ENCODE data around the gene NPC1L1. TPM values are rescaled to one million over a fixed set of nuclear protein-coding genes. Genes with fewer than 3 reads are reported as not detected.

NPC1L1 gene
- total and polyA plus RNA-seq, 2 of the 13 experiments (the other 11 are each of a cell fraction or from before 2014, with no cell fraction given), result 4.8 to 14.5 TPM

GRCh38 chr7:44473295-44473694 is 67.8 kb downstream of the NPC1L1 start (continued):
- no peak for TF ChIP-seq ZNF770 (CRISPR knock-in tag; IDR thresholded peaks at IDR 0.05)
- no peak for TF ChIP-seq MED13 (CRISPR knock-in tag; IDR thresholded peaks at IDR 0.05)
- TF ChIP-seq POLR2A (IDR thresholded peaks at IDR 0.05; ENCODE audit: insufficient read depth in 1 of 2, low read depth in 2 of 2, low read length in 2 of 2), result peak in 1 of 2 experiments; percentile 58; a peak in 1 of 4 replicates
- no peak for TF ChIP-seq MED8 (CRISPR knock-in tag; IDR thresholded peaks at IDR 0.05; ENCODE audit: insufficient replicate concordance)
- peak; percentile 69; the same call in 1 of the 2 replicates for TF ChIP-seq MIER3 (CRISPR knock-in tag; IDR thresholded peaks at IDR 0.05; ENCODE audit: borderline replicate concordance)
- peak; percentile 71; the same call in 1 of the 2 replicates for TF ChIP-seq DRAP1 (CRISPR knock-in tag; IDR thresholded peaks at IDR 0.05)
- no peak for TF ChIP-seq CSRNP1 (CRISPR knock-in tag; IDR thresholded peaks at IDR 0.05)
- TF ChIP-seq MIXL1 (CRISPR knock-in tag; IDR thresholded peaks at IDR 0.05), result peak; percentile 68; the same call in 1 of the 2 replicates
- no peak for TF ChIP-seq LCORL (IDR thresholded peaks at IDR 0.05)
- peak; percentile 64; the same call in 1 of the 2 replicates for TF ChIP-seq LCORL (CRISPR knock-in tag; IDR thresholded peaks at IDR 0.05)
- no peak for TF ChIP-seq ADNP (CRISPR knock-in tag; IDR thresholded peaks at IDR 0.05)
- TF ChIP-seq NFIC (IDR thresholded peaks at IDR 0.05; ENCODE audit: low read length), result 0 out of 2 replicates have a peak, but pooled peaks have one; percentile 37
- no peak for TF ChIP-seq NKX3-1 (CRISPR knock-in tag; IDR thresholded peaks at IDR 0.05)
- TF ChIP-seq NR2C2 (CRISPR knock-in tag; IDR thresholded peaks at IDR 0.05; ENCODE audit: borderline replicate concordance), result 0 out of 2 replicates have a peak, but pooled peaks have one; percentile 47
- no peak for TF ChIP-seq ZNF788 (CRISPR knock-in tag; IDR thresholded peaks at IDR 0.05; ENCODE audit: borderline replicate concordance)
- TF ChIP-seq FOXK1 (CRISPR knock-in tag; IDR thresholded peaks at IDR 0.05; ENCODE audit: borderline replicate concordance, low read depth), result peak; percentile 81; the same call in 1 of the 2 replicates
- 0 out of 2 replicates have a peak, but pooled peaks have one; percentile 29 for TF ChIP-seq HOXA3 (CRISPR knock-in tag; IDR thresholded peaks at IDR 0.05)
- 0 out of 2 replicates have a peak, but pooled peaks have one; percentile 26 for TF ChIP-seq ZNF652 (CRISPR knock-in tag; IDR thresholded peaks at IDR 0.05; ENCODE audit: borderline replicate concordance, low read depth)
- no peak for TF ChIP-seq DR1 (CRISPR knock-in tag; IDR thresholded peaks at IDR 0.05)
- peak; percentile 68; the same call in 1 of the 2 replicates for TF ChIP-seq KAT8 (CRISPR knock-in tag; IDR thresholded peaks at IDR 0.05)
- no peak for TF ChIP-seq ZFP36L1 (CRISPR knock-in tag; IDR thresholded peaks at IDR 0.05)
- peak; percentile 82 for TF ChIP-seq ZNF614 (CRISPR knock-in tag; IDR thresholded peaks at IDR 0.05; ENCODE audit: borderline replicate concordance)
- TF ChIP-seq NCOR1 (IDR thresholded peaks at IDR 0.05; ENCODE audit: borderline replicate concordance, low read length), result no peak
- TF ChIP-seq ARID3A (IDR thresholded peaks at IDR 0.05; ENCODE audit: low read depth, low read length), result 0 out of 2 replicates have a peak, but pooled peaks have one; percentile 28
- TF ChIP-seq MEIS1 (CRISPR knock-in tag; IDR thresholded peaks at IDR 0.05; ENCODE audit: borderline replicate concordance), result no peak; the same call in 1 of the 2 replicates

Data from HepG2 (cell line).